Measurements from ENCODE around the gene UNC13C. TPM values are rescaled to one million over a fixed set of nuclear protein-coding genes. Genes with fewer than 3 reads are reported as not detected.

The UNC13C gene
- total RNA-seq, 1 donor from 2014 or later, result 0.21 TPM

DNA sequence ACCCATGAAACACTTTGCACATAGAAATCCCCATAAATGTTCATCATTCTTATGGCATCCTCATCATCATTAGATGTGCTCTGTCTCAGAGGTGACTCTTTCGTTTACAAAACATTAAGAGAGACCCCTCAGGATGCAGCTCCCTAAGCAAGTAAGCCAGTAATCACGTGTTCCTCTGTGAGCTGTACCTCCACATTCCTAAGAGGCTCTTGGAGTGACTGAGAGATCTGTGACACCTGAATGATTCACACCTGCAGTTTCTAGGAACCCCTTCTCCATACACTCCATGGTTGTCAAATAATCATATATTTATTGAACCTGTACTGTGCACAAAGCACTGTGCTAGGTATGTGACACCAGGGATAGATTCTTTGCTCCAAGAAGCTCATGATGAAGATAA is 602.4 kb downstream of the UNC13C start:
- TF ChIP-seq, protein P1, sequence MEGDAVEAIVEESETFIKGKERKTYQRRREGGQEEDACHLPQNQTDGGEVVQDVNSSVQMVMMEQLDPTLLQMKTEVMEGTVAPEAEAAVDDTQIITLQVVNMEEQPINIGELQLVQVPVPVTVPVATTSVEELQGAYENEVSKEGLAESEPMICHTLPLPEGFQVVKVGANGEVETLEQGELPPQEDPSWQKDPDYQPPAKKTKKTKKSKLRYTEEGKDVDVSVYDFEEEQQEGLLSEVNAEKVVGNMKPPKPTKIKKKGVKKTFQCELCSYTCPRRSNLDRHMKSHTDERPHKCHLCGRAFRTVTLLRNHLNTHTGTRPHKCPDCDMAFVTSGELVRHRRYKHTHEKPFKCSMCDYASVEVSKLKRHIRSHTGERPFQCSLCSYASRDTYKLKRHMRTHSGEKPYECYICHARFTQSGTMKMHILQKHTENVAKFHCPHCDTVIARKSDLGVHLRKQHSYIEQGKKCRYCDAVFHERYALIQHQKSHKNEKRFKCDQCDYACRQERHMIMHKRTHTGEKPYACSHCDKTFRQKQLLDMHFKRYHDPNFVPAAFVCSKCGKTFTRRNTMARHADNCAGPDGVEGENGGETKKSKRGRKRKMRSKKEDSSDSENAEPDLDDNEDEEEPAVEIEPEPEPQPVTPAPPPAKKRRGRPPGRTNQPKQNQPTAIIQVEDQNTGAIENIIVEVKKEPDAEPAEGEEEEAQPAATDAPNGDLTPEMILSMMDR (IDR thresholded peaks at IDR 0.05; ENCODE audit: insufficient read depth, low read length, poor library complexity, severe bottlenecking), result no peak
- DNase-seq (ENCODE audit: low read depth), result no peak
- no peaks in the 10 kb centered on the region for H3K27me3 ChIP-seq (ENCODE audit: control insufficient read depth, insufficient read depth, low read length)

DNA sequence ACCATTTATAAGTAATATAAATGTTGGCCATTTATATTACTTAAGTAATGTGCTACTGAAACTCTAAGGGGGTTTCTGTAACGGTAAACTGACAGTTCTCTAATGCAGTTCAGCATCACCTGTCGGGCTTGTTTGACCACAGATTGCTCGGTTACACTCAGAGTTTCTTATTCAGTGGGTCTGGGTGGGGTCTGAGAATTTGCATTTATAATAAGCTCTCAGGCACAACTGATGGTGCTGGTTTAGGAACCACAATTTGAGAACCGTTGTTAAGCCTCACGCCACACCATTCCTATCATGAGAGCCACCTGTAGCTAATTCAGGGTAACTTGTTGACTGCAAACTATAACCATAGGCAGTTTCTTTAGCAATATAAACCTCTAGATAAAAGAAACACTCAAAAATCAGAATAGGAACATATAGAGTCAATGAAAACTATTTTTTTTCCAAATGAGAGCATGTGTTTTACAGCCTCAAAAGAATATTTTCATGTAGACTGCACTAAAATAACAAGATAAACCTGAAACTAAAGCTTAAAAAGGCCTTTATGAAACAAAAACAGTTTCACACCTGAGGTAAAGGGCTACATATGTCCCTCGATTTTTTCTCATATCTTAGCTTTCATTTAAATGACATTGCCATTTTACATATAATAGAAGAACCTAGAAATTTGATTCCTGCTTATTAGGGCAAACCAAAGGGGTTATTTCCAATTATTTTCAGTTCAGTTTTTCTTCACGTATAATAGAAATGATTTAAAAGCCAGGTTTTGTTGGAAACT is 604.8 kb downstream of the UNC13C start:
- H3K36me3 ChIP-seq (ENCODE audit: control insufficient read depth, insufficient read depth, low read length), result no peaks in the 10 kb centered on the region
- TF ChIP-seq, protein P1 (IDR thresholded peaks at IDR 0.05; ENCODE audit: insufficient read depth, low read length, poor library complexity, severe bottlenecking), result no peak

More for the DNA sequence above, 602.4 kb downstream of the UNC13C start:
- Histone ChIP-seq H3K4me3 (ENCODE audit: low read depth, low read length) (no peak overlapping the region), H3K36me3 (ENCODE audit: control insufficient read depth, insufficient read depth, low read length) (no peaks in the 10 kb centered on the region)

DNA sequence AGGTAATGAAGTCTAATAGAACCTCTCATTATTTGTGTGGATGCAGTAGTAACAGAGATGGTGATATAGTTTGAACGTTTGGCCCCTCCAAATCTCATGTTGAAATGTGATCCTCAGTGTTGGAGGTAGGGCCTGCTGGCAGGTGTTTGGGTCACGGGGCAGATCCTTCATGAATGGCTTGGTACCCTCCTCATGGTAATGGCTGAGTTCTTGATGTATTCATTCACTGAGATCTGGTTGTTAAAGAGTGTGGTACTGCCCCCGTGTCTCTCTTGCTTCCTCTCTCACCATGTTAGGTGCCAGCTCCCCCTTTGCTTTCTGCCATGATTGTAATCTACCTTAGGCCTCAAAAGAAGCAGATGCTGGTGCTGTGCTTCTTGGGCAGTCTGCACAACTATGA is 606.8 kb downstream of the UNC13C start:
- TF ChIP-seq, protein P1 (IDR thresholded peaks at IDR 0.05; ENCODE audit: insufficient read depth, low read length, poor library complexity, severe bottlenecking), result no peak
- H3K27me3 ChIP-seq (ENCODE audit: control insufficient read depth, insufficient read depth, low read length), result no peaks in the 10 kb centered on the region
- H3K4me3 ChIP-seq (ENCODE audit: low read depth, low read length), result no peak overlapping the region
- H3K36me3 ChIP-seq (ENCODE audit: control insufficient read depth, insufficient read depth, low read length), result no peaks in the 10 kb centered on the region
- no peak for DNase-seq (ENCODE audit: low read depth)

More for the DNA sequence above, 604.8 kb downstream of the UNC13C start:
- Histone ChIP-seq H3K27me3 (ENCODE audit: control insufficient read depth, insufficient read depth, low read length) (no peaks in the 10 kb centered on the region), H3K4me3 (ENCODE audit: low read depth, low read length) (no peak overlapping the region)
- DNase-seq (ENCODE audit: low read depth), result no peak

DNA sequence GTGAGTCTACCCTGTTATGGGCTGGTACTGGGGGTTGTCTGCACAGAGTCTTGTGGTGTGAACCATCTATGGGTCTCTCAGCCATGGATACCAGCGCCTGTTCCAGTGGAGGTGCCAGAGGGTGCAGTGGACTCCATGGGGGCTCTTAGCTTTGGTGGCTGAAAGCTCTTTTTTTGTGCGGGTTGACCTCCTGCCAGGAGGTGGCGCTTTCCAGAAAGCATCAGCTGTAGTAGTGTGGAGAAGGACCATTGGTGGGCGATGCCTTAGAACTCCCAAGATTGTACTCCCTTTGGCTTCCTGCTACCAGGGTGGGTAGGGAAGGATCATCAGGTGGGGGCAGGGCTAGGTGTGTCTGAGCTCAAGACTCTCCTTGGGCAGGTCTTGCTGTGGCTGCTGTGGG is 615.9 kb downstream of the UNC13C start:
- Histone ChIP-seq H3K27me3 (ENCODE audit: control insufficient read depth, insufficient read depth, low read length) (no peaks in the 10 kb centered on the region), H3K36me3 (ENCODE audit: control insufficient read depth, insufficient read depth, low read length) (no peaks in the 10 kb centered on the region), H3K4me3 (ENCODE audit: low read depth, low read length) (no peak overlapping the region)
- TF ChIP-seq, protein P1 (IDR thresholded peaks at IDR 0.05; ENCODE audit: insufficient read depth, low read length, poor library complexity, severe bottlenecking), result no peak
- DNase-seq (ENCODE audit: low read depth), result no peak

DNA sequence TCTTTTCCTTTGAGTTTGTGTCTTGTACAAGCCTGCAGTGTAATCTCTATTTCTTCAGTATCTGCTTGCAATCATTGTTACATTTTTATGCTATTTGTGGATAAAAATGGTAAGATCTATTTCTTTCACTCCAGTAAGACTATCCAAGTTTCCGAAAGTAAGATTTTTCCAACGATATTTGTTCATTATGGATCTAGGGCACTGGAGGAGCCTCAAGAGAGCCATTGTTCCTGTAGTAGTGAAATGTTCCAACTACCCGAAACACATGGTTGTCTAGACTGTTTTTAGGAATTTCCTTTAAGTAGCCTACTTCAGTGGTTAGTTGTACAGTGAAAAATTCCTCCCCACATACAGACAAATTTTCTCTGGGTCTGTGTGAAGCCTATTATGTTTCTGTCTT is 621.1 kb downstream of the UNC13C start:
- H3K36me3 ChIP-seq (ENCODE audit: control insufficient read depth, insufficient read depth, low read length), result no peaks in the 10 kb centered on the region
- DNase-seq (ENCODE audit: low read depth), result no peak
- TF ChIP-seq, protein P1 (IDR thresholded peaks at IDR 0.05; ENCODE audit: insufficient read depth, low read length, poor library complexity, severe bottlenecking), result no peak
- H3K4me3 ChIP-seq (ENCODE audit: low read depth, low read length), result no peak overlapping the region
- no peaks in the 10 kb centered on the region for H3K27me3 ChIP-seq (ENCODE audit: control insufficient read depth, insufficient read depth, low read length)

DNA sequence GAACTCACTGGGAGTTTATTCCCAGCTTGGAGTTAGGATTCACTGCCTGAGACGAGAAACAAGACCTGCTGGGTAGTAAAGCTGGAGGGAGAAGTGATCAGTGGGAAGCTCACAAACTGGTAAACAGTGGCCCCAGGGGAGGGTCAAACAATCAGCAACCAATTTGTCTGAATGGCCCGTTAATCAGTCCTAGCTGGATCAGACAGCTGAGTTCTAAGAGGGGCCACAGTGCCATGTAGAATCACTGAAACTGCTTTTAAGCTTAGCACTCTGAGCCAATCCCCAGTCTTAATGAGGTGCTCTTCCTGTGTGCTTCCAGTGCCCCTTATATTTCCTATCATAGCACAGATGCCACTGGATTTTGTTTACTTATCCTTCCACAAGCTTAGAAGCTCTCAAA is 626.8 kb downstream of the UNC13C start:
- no peaks in the 10 kb centered on the region for H3K36me3 ChIP-seq (ENCODE audit: control insufficient read depth, insufficient read depth, low read length)
- H3K4me3 ChIP-seq (ENCODE audit: low read depth, low read length), result no peak overlapping the region
- no peak for DNase-seq (ENCODE audit: low read depth)
- TF ChIP-seq, protein P1 (IDR thresholded peaks at IDR 0.05; ENCODE audit: insufficient read depth, low read length, poor library complexity, severe bottlenecking), result no peak
- no peaks in the 10 kb centered on the region for H3K27me3 ChIP-seq (ENCODE audit: control insufficient read depth, insufficient read depth, low read length)
